ENCODE results near the gene MED14.

The MED14 gene

GRCh38 chrX:40628506-40628905 is 106.8 kb downstream of the MED14 start:
- Histone ChIP-seq H3K27ac (ENCODE audit: poor library complexity, severe bottlenecking) (no peak overlapping the region), H3K9me3 (ENCODE audit: severe bottlenecking) (no peaks in the 10 kb centered on the region), H3K4me1 (ENCODE audit: insufficient read depth, poor library complexity, severe bottlenecking) (no peaks in the 10 kb centered on the region), H3K27me3 (ENCODE audit: insufficient read depth, poor library complexity, severe bottlenecking) (no peaks in the 10 kb centered on the region), H3K36me3 (ENCODE audit: low read depth) (peaks cover 12% of the 10 kb centered on the region), H3K4me3 (ENCODE audit: severe bottlenecking) (no peak overlapping the region)
- DNase-seq (ENCODE audit: low spot score) (no peak), ATAC-seq (ENCODE audit: low read depth) (no peak)
- no peak for TF ChIP-seq CTCF (IDR thresholded peaks at IDR 0.05; ENCODE audit: poor library complexity, severe bottlenecking)

DNA sequence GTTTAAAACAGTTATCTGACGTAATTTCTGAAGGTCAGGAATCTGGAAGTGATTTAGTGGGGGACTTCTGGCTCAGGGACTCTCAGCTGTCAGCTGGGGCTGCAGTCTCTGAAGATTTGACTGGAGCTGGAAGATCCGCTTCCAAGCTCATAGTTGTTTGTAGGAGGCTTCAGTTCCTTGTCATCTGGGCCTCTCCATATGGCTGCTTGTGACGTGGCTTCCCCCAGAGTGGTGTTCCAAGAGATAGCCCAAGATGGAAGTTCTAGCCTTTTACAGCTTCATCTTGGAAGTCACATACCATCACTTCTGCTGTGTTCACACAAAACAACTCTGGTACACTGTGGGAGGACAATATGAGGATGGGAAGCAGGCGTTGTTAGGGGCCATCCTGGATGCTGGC is 110.0 kb downstream of the MED14 start:
- ATAC-seq (ENCODE audit: low read depth) (no peak), DNase-seq (ENCODE audit: low spot score) (no peak)
- Histone ChIP-seq H3K4me1 (ENCODE audit: insufficient read depth, poor library complexity, severe bottlenecking) (no peaks in the 10 kb centered on the region), H3K27me3 (ENCODE audit: insufficient read depth, poor library complexity, severe bottlenecking) (no peaks in the 10 kb centered on the region), H3K4me3 (ENCODE audit: severe bottlenecking) (no peak overlapping the region), H3K27ac (ENCODE audit: poor library complexity, severe bottlenecking) (no peak overlapping the region), H3K9me3 (ENCODE audit: severe bottlenecking) (no peaks in the 10 kb centered on the region), H3K36me3 (ENCODE audit: low read depth) (peaks cover 8% of the 10 kb centered on the region)
- TF ChIP-seq CTCF (IDR thresholded peaks at IDR 0.05; ENCODE audit: poor library complexity, severe bottlenecking): no peak

DNA sequence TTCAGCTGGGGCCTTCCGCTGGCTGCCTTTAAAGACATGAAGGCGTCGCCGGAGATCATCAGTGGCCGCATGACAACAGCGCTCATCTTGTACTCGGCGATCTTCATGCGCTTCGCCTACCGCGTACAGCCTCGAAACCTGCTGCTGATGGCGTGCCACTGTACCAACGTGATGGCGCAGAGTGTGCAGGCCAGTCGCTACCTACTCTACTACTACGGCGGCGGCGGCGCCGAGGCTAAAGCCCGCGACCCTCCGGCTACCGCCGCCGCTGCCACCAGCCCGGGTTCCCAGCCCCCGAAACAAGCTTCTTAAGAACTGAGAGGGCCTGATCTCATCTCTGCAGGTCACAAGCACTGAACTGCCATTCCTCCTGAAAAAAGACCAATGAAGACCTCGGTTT is 111.7 kb downstream of the MED14 start:
- H3K36me3 ChIP-seq (ENCODE audit: low read depth): peaks cover 8% of the 10 kb centered on the region
- no peaks in the 10 kb centered on the region for H3K9me3 ChIP-seq (ENCODE audit: severe bottlenecking)
- DNase-seq (ENCODE audit: low spot score) (no peak), ATAC-seq (ENCODE audit: low read depth) (no peak)
- H3K4me1 ChIP-seq (ENCODE audit: insufficient read depth, poor library complexity, severe bottlenecking): no peaks in the 10 kb centered on the region
- no peak overlapping the region for H3K27ac ChIP-seq (ENCODE audit: poor library complexity, severe bottlenecking)
- no peaks in the 10 kb centered on the region for H3K27me3 ChIP-seq (ENCODE audit: insufficient read depth, poor library complexity, severe bottlenecking)
- no peak for TF ChIP-seq CTCF (IDR thresholded peaks at IDR 0.05; ENCODE audit: poor library complexity, severe bottlenecking)
- H3K4me3 ChIP-seq (ENCODE audit: severe bottlenecking): no peak overlapping the region

- TF ChIP-seq CTCF (IDR thresholded peaks at IDR 0.05; ENCODE audit: poor library complexity, severe bottlenecking): no peak
- ATAC-seq (ENCODE audit: low read depth): no peak
- Histone ChIP-seq H3K4me1 (ENCODE audit: insufficient read depth, poor library complexity, severe bottlenecking) (no peaks in the 10 kb centered on the region), H3K4me3 (ENCODE audit: severe bottlenecking) (no peak within 1 kb of the TSS), H3K9me3 (ENCODE audit: severe bottlenecking) (no peaks in the 10 kb centered on the region), H3K36me3 (ENCODE audit: low read depth) (peaks cover 5% of the 10 kb centered on the region), H3K27ac (ENCODE audit: poor library complexity, severe bottlenecking) (no peak within 1 kb of the TSS), H3K27me3 (ENCODE audit: insufficient read depth, poor library complexity, severe bottlenecking) (no peaks in the 10 kb centered on the region)
- DNase-seq (ENCODE audit: low spot score): no peak
Measured at GRCh38 chrX:40623139-40623536, 112.2 kb downstream of the MED14 start, which contains the start of gene MPC1L. Gene MPC1L, plus strand, starts transcription at chrX:40623428. Its CDS starts 138 bp downstream, at chrX:40623566.

GRCh38 chrX:40622479-40623138 is 112.7 kb downstream of the MED14 start:
- ATAC-seq (ENCODE audit: low read depth): no peak
- no peak for DNase-seq (ENCODE audit: low spot score)
- H3K9me3 ChIP-seq (ENCODE audit: severe bottlenecking): no peaks in the 10 kb centered on the region
- H3K27ac ChIP-seq (ENCODE audit: poor library complexity, severe bottlenecking): no peak overlapping the region
- no peaks in the 10 kb centered on the region for H3K4me1 ChIP-seq (ENCODE audit: insufficient read depth, poor library complexity, severe bottlenecking)
- H3K4me3 ChIP-seq (ENCODE audit: severe bottlenecking): no peak overlapping the region
- H3K27me3 ChIP-seq (ENCODE audit: insufficient read depth, poor library complexity, severe bottlenecking): no peaks in the 10 kb centered on the region
- H3K36me3 ChIP-seq (ENCODE audit: low read depth): no peaks in the 10 kb centered on the region; the same call in 1 of the 2 replicates
- no peak for TF ChIP-seq CTCF (IDR thresholded peaks at IDR 0.05; ENCODE audit: poor library complexity, severe bottlenecking)
